ENCODE measurements around the gene PARP6.

DNA sequence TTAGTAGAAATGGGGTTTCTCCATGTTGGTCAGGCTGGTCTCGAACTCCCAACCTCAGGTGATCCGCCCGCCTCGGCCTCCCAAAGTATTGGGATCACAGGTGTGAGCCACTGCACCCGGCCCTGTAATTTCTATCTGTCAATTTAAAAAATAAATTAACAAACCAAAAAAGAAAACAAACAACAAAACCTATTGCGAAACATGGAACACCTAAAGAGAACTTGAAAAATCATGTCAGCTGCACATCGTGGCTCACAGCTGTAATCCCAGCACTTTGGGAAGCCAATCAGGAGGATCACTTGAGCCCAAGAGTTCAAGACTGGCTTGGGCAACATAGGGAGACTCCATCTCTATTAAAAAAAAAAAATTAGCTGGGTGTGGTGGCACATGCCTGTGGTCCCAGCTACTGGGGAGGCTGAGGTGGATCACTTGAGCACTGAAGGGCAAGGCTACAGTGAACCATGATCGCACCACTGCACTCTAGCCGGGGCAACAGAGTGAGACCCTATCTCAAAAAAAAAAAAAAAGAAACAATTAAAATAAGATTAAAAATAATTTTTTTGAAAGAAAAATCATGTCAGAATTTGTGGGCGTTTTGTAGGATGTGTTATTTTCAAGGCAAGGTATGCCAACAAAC is 19.6 kb downstream of the PARP6 start:
- TF ChIP-seq, protein P1, sequence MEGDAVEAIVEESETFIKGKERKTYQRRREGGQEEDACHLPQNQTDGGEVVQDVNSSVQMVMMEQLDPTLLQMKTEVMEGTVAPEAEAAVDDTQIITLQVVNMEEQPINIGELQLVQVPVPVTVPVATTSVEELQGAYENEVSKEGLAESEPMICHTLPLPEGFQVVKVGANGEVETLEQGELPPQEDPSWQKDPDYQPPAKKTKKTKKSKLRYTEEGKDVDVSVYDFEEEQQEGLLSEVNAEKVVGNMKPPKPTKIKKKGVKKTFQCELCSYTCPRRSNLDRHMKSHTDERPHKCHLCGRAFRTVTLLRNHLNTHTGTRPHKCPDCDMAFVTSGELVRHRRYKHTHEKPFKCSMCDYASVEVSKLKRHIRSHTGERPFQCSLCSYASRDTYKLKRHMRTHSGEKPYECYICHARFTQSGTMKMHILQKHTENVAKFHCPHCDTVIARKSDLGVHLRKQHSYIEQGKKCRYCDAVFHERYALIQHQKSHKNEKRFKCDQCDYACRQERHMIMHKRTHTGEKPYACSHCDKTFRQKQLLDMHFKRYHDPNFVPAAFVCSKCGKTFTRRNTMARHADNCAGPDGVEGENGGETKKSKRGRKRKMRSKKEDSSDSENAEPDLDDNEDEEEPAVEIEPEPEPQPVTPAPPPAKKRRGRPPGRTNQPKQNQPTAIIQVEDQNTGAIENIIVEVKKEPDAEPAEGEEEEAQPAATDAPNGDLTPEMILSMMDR (IDR thresholded peaks at IDR 0.05) = no peak
- no peak for TF ChIP-seq POLR2AphosphoS5 (IDR thresholded peaks at IDR 0.05)
- TF ChIP-seq POLR2A (IDR thresholded peaks at IDR 0.05) = no peak

Measured in upper lobe of left lung (tissue), 4 donors.